ENCODE measurements around the gene PAPLN.
A peak's percentile ranks its signal among the peaks of the same experiment; 100 is the strongest.
"Not testable (repeated sequence)": the region's sequence is repeated elsewhere in the genome, so short reads cannot be mapped to it uniquely, and the experiment has no call there.

Gene PAPLN, protein sequence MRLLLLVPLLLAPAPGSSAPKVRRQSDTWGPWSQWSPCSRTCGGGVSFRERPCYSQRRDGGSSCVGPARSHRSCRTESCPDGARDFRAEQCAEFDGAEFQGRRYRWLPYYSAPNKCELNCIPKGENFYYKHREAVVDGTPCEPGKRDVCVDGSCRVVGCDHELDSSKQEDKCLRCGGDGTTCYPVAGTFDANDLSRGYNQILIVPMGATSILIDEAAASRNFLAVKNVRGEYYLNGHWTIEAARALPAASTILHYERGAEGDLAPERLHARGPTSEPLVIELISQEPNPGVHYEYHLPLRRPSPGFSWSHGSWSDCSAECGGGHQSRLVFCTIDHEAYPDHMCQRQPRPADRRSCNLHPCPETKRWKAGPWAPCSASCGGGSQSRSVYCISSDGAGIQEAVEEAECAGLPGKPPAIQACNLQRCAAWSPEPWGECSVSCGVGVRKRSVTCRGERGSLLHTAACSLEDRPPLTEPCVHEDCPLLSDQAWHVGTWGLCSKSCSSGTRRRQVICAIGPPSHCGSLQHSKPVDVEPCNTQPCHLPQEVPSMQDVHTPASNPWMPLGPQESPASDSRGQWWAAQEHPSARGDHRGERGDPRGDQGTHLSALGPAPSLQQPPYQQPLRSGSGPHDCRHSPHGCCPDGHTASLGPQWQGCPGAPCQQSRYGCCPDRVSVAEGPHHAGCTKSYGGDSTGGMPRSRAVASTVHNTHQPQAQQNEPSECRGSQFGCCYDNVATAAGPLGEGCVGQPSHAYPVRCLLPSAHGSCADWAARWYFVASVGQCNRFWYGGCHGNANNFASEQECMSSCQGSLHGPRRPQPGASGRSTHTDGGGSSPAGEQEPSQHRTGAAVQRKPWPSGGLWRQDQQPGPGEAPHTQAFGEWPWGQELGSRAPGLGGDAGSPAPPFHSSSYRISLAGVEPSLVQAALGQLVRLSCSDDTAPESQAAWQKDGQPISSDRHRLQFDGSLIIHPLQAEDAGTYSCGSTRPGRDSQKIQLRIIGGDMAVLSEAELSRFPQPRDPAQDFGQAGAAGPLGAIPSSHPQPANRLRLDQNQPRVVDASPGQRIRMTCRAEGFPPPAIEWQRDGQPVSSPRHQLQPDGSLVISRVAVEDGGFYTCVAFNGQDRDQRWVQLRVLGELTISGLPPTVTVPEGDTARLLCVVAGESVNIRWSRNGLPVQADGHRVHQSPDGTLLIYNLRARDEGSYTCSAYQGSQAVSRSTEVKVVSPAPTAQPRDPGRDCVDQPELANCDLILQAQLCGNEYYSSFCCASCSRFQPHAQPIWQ

DNA sequence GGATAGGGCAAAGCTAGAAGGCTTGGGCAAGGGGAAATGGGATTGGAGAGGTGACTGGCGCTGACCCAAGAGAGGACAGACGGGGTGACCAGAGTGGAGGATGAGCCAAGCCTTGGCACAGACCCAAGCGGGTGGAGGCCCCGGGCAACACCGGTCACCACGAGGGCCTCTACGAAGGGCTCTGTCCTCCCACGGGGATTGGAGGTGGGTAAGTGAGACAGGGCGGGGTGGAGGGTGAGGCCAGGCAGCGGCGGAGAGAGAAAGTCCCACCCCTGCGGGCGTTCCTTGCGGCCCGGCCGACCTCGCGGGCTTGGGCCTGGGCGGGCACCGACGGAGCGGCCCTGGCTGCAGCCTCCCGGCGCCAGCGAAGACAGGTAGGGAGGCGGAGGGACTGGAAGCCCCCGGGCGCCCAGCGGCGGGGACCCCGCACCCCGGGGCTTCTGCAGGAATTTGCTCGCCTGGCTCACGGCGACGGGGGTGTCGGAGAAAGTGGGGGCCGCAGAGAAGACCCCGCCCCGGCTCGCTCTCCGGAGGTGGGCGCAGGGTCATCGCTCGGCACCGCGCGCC lies at the start of gene PAPLN:
TSS of gene PAPLN (plus strand) at position 288 of the 567 bp plus-strand sequence. CDS start 2,273 bp downstream, outside the sequence.
- TF ChIP-seq, protein P1, sequence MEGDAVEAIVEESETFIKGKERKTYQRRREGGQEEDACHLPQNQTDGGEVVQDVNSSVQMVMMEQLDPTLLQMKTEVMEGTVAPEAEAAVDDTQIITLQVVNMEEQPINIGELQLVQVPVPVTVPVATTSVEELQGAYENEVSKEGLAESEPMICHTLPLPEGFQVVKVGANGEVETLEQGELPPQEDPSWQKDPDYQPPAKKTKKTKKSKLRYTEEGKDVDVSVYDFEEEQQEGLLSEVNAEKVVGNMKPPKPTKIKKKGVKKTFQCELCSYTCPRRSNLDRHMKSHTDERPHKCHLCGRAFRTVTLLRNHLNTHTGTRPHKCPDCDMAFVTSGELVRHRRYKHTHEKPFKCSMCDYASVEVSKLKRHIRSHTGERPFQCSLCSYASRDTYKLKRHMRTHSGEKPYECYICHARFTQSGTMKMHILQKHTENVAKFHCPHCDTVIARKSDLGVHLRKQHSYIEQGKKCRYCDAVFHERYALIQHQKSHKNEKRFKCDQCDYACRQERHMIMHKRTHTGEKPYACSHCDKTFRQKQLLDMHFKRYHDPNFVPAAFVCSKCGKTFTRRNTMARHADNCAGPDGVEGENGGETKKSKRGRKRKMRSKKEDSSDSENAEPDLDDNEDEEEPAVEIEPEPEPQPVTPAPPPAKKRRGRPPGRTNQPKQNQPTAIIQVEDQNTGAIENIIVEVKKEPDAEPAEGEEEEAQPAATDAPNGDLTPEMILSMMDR (IDR thresholded peaks at IDR 0.05), result no peak
- H3K36me3 ChIP-seq (ENCODE audit: control insufficient read depth, insufficient read depth, low read length), result no peaks in the 10 kb centered on the region
- no peak within 1 kb of the TSS for H3K9ac ChIP-seq
- H3K9me3 ChIP-seq (ENCODE audit: control insufficient read depth, low read length), result no peaks in the 10 kb centered on the region
- no peaks in the 10 kb centered on the region for H3K27me3 ChIP-seq (ENCODE audit: control insufficient read depth, insufficient read depth, low read length)
- peak within 1 kb of the TSS; percentile 61 for H2AFZ ChIP-seq
- no peaks in the 10 kb centered on the region for H3K79me2 ChIP-seq
- H3K4me1 ChIP-seq, result no peaks in the 10 kb centered on the region
- H3K4me2 ChIP-seq (ENCODE audit: low read length), result peak within 1 kb of the TSS; percentile 49
- H3K4me3 ChIP-seq (ENCODE audit: low read depth, low read length), result no peak within 1 kb of the TSS
- H3K27ac ChIP-seq, result no peak within 1 kb of the TSS

DNA sequence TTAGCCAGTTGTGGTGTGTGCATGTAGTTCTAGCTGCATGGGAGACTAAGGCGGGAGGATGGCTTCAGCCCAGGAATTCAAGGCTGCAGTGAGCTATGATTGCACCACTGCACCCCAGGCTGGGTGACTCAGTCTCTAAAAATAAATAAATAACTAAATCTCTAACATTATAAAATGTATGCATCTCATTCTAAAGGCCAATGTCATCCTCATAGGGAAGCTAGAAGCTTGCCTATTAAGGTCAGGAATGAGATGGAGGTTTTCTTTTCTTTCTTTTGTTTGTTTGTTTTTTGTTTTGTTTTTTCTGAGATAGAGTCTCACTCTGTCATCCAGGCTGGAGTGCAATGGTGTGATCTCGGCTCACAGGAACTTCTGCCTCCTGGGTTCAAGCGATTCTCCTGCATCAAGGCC lies 48.8 kb upstream of the PAPLN start:
- Histone ChIP-seq H3K4me1 (no peaks in the 10 kb centered on the region), H3K27me3 (ENCODE audit: control insufficient read depth, insufficient read depth, low read length) (no peaks in the 10 kb centered on the region), H3K4me3 (ENCODE audit: low read depth, low read length) (no peak overlapping the region), H3K9me3 (ENCODE audit: control insufficient read depth, low read length) (no peaks in the 10 kb centered on the region), H3K36me3 (ENCODE audit: control insufficient read depth, insufficient read depth, low read length) (no peaks in the 10 kb centered on the region), H2AFZ (no peak overlapping the region), H3K9ac (no peak overlapping the region), H3K4me2 (ENCODE audit: low read length) (no peak overlapping the region), H3K79me2 (no peaks in the 10 kb centered on the region), H3K27ac (no peak overlapping the region)
- TF ChIP-seq, protein P1 (IDR thresholded peaks at IDR 0.05), result no peak

DNA sequence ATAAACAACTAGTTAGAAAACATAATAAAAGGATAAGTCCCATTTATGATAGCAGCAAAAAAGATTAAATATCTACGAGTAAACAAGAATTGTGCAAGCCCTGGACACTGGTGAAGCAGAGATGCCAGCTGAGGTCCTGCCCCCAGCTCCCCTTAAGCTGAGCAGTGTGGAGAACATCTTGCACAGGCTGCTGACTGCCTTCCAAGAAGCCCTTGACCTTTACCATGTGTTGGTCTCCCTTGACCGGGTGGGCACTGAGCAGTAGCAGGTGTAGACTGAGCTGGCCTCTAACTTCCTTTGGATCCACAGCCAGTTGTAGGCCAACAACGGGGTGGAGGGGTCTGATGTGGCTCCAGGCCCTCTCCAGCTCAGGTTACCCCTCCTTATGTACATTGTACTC lies 47.7 kb upstream of the PAPLN start:
- no peaks in the 10 kb centered on the region for H3K79me2 ChIP-seq
- H3K4me2 ChIP-seq (ENCODE audit: low read length), result no peak overlapping the region
- no peak overlapping the region for H3K9ac ChIP-seq
- no peak overlapping the region for H2AFZ ChIP-seq
- no peaks in the 10 kb centered on the region for H3K9me3 ChIP-seq (ENCODE audit: control insufficient read depth, low read length)
- no peaks in the 10 kb centered on the region for H3K4me1 ChIP-seq
- no peaks in the 10 kb centered on the region for H3K27me3 ChIP-seq (ENCODE audit: control insufficient read depth, insufficient read depth, low read length)
- H3K27ac ChIP-seq, result no peak overlapping the region
- H3K4me3 ChIP-seq (ENCODE audit: low read depth, low read length), result no peak overlapping the region
- TF ChIP-seq, protein P1 (IDR thresholded peaks at IDR 0.05), result no peak
- H3K36me3 ChIP-seq (ENCODE audit: control insufficient read depth, insufficient read depth, low read length), result no peaks in the 10 kb centered on the region

DNA sequence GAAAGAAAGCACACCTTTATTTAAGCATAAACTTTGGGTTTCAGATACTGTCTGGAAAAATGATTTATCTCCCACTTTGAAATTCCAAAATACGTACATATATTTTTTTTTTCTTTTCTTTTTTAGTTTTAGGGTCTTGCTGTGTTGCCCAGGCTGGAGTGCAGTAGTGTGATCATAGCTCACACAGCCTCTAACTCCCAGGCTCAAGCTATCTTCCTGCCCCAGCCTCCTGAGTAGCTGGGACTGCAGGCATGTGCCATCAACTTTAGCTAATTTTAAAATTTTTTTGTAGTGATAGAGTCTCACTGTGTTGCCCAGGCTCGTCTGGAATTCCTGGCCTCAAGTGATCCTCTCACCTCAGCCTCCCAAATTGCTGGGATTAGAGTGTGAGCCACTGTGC lies 45.9 kb upstream of the PAPLN start:
- no peak overlapping the region for H3K4me3 ChIP-seq (ENCODE audit: low read depth, low read length)
- H3K4me1 ChIP-seq, result no peaks in the 10 kb centered on the region
- H3K9ac ChIP-seq, result no peak overlapping the region
- H3K79me2 ChIP-seq, result no peaks in the 10 kb centered on the region
- TF ChIP-seq, protein P1 (IDR thresholded peaks at IDR 0.05), result no peak
- H3K27me3 ChIP-seq (ENCODE audit: control insufficient read depth, insufficient read depth, low read length), result no peaks in the 10 kb centered on the region
- no peak overlapping the region for H2AFZ ChIP-seq
- no peak overlapping the region for H3K4me2 ChIP-seq (ENCODE audit: low read length)
- no peaks in the 10 kb centered on the region for H3K9me3 ChIP-seq (ENCODE audit: control insufficient read depth, low read length)
- H3K27ac ChIP-seq, result no peak overlapping the region
- H3K36me3 ChIP-seq (ENCODE audit: control insufficient read depth, insufficient read depth, low read length), result no peaks in the 10 kb centered on the region

DNA sequence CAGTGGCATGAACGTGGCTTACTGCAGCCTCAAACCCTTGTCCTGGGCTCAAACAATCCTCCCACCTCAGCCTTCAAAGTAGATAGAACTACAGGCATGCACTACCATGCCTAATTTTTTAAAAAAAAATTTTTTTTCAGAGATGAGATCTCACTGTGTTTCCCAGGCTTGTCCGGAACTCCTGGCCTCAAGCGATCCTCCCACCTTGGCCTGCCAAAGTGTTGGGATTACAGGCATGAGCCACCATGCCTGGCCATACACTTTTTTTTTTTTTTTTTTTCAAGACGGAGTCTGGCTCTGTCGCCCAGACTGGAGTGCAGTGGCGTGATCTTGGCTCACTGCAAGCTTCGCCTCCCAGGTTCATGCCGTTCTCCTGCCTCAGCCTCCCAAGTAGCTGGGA lies 43.0 kb upstream of the PAPLN start:
- not testable (repeated sequence) for H3K36me3 ChIP-seq (ENCODE audit: control insufficient read depth, insufficient read depth, low read length); H3K27me3 ChIP-seq (ENCODE audit: control insufficient read depth, insufficient read depth, low read length)

More for the DNA sequence above, 43.0 kb upstream of the PAPLN start:
- not testable (repeated sequence) for H3K79me2 ChIP-seq; H3K9me3 ChIP-seq (ENCODE audit: control insufficient read depth, low read length); H3K27ac ChIP-seq; H3K9ac ChIP-seq; H3K4me3 ChIP-seq (ENCODE audit: low read depth, low read length); H3K4me2 ChIP-seq (ENCODE audit: low read length); H2AFZ ChIP-seq; H3K4me1 ChIP-seq
